Measurements from ENCODE around the gene NR1D1.

DNA sequence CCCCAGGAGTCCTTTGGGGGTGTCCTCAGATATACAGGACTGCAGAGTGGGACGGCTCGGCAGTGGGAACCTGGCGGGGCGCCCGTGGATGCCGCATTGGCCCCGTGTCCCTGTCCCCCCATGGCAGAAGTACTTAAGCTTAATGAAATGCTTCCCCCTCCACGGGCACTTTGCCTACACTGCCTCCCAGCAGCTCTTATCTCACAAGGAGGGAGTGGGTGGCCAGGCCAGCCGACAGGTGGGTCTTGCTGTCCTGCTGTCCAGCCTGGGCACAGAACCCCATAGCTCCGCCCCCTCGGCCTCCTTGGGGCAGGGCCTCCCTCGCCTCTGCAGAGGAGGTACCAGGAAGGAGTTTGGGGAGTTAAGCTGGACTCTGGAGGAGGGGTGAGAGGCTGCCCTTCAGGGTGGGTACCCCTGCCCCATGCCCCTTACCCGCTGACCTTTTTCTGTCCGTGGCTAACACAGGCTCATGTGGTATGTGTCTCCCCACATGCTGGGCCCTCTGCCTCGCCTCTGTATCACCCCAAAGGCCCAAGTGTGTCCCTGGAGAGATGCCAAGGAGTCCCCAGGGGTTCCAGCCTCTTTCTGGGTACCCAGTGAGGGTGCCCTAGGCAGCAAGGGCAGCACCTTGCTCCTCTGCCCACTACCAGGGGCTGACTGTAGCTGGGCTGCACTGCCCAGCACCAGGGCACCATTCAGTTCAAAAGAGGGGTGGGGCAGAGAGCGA, 28.9 kb downstream of the NR1D1 start:
- TF ChIP-seq, protein P1, sequence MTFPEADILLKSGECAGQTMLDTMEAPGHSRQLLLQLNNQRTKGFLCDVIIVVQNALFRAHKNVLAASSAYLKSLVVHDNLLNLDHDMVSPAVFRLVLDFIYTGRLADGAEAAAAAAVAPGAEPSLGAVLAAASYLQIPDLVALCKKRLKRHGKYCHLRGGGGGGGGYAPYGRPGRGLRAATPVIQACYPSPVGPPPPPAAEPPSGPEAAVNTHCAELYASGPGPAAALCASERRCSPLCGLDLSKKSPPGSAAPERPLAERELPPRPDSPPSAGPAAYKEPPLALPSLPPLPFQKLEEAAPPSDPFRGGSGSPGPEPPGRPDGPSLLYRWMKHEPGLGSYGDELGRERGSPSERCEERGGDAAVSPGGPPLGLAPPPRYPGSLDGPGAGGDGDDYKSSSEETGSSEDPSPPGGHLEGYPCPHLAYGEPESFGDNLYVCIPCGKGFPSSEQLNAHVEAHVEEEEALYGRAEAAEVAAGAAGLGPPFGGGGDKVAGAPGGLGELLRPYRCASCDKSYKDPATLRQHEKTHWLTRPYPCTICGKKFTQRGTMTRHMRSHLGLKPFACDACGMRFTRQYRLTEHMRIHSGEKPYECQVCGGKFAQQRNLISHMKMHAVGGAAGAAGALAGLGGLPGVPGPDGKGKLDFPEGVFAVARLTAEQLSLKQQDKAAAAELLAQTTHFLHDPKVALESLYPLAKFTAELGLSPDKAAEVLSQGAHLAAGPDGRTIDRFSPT (tag by site-specific recombination; IDR thresholded peaks at IDR 0.05) = no peak; the same call in 1 of the 2 replicates
- TF ChIP-seq, protein P2, sequence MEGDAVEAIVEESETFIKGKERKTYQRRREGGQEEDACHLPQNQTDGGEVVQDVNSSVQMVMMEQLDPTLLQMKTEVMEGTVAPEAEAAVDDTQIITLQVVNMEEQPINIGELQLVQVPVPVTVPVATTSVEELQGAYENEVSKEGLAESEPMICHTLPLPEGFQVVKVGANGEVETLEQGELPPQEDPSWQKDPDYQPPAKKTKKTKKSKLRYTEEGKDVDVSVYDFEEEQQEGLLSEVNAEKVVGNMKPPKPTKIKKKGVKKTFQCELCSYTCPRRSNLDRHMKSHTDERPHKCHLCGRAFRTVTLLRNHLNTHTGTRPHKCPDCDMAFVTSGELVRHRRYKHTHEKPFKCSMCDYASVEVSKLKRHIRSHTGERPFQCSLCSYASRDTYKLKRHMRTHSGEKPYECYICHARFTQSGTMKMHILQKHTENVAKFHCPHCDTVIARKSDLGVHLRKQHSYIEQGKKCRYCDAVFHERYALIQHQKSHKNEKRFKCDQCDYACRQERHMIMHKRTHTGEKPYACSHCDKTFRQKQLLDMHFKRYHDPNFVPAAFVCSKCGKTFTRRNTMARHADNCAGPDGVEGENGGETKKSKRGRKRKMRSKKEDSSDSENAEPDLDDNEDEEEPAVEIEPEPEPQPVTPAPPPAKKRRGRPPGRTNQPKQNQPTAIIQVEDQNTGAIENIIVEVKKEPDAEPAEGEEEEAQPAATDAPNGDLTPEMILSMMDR (tag by site-specific recombination; IDR thresholded peaks at IDR 0.05) = no peak
- TF ChIP-seq ZNF274 (IDR thresholded peaks at IDR 0.05; ENCODE audit: low read length) = no peak
- no peak for TF ChIP-seq ZNF274 (tag by site-specific recombination; IDR thresholded peaks at IDR 0.05; ENCODE audit: borderline replicate concordance)
- TF ChIP-seq, protein P3, sequence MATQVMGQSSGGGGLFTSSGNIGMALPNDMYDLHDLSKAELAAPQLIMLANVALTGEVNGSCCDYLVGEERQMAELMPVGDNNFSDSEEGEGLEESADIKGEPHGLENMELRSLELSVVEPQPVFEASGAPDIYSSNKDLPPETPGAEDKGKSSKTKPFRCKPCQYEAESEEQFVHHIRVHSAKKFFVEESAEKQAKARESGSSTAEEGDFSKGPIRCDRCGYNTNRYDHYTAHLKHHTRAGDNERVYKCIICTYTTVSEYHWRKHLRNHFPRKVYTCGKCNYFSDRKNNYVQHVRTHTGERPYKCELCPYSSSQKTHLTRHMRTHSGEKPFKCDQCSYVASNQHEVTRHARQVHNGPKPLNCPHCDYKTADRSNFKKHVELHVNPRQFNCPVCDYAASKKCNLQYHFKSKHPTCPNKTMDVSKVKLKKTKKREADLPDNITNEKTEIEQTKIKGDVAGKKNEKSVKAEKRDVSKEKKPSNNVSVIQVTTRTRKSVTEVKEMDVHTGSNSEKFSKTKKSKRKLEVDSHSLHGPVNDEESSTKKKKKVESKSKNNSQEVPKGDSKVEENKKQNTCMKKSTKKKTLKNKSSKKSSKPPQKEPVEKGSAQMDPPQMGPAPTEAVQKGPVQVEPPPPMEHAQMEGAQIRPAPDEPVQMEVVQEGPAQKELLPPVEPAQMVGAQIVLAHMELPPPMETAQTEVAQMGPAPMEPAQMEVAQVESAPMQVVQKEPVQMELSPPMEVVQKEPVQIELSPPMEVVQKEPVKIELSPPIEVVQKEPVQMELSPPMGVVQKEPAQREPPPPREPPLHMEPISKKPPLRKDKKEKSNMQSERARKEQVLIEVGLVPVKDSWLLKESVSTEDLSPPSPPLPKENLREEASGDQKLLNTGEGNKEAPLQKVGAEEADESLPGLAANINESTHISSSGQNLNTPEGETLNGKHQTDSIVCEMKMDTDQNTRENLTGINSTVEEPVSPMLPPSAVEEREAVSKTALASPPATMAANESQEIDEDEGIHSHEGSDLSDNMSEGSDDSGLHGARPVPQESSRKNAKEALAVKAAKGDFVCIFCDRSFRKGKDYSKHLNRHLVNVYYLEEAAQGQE (tag by site-specific recombination; IDR thresholded peaks at IDR 0.05) = peak; percentile 53; the same call in 1 of the 2 replicates
- no peak for TF ChIP-seq ZNF311 (tag by site-specific recombination; IDR thresholded peaks at IDR 0.05; ENCODE audit: borderline replicate concordance)
- no peak for TF ChIP-seq SETDB1 (IDR thresholded peaks at IDR 0.05; ENCODE audit: insufficient read length, low read length)
- no peak for TF ChIP-seq ZNF114 (tag by site-specific recombination; IDR thresholded peaks at IDR 0.05)
- TF ChIP-seq YY2 (tag by site-specific recombination; IDR thresholded peaks at IDR 0.05) = no peak
- no peak for TF ChIP-seq ZBTB8A (tag by site-specific recombination; IDR thresholded peaks at IDR 0.05)

Measured in HEK293 (cell line).